Activated naive CD8-positive, alpha-beta T cell (primary cell): Measurements from ENCODE around the gene LRRC56.
A peak's percentile ranks its signal among the peaks of the same experiment; 100 is the strongest.

ENCODE experiments used
- H3K27ac Mint-ChIP-seq: one replicate; pipeline ENCODE4 v1.8.0; 2021; ENCODE audit warnings: mixed read lengths
- H3K27me3 Mint-ChIP-seq: one replicate; pipeline ENCODE4 v1.8.0; 2021; ENCODE audit warnings: mixed read lengths
- H3K36me3 Mint-ChIP-seq: one replicate; pipeline ENCODE4 v1.8.0; 2021; ENCODE audit warnings: mixed read lengths
- H3K4me1 Mint-ChIP-seq: one replicate; pipeline ENCODE4 v1.8.0; 2021; ENCODE audit warnings: low read depth, mixed read lengths
- H3K4me3 Mint-ChIP-seq: one replicate; pipeline ENCODE4 v1.8.0; 2021; ENCODE audit warnings: mild to moderate bottlenecking, mixed read lengths
- H3K9me3 Mint-ChIP-seq: one replicate; pipeline ENCODE4 v1.8.0; 2021; ENCODE audit warnings: low read depth, mixed read lengths

The LRRC56 gene

DNA sequence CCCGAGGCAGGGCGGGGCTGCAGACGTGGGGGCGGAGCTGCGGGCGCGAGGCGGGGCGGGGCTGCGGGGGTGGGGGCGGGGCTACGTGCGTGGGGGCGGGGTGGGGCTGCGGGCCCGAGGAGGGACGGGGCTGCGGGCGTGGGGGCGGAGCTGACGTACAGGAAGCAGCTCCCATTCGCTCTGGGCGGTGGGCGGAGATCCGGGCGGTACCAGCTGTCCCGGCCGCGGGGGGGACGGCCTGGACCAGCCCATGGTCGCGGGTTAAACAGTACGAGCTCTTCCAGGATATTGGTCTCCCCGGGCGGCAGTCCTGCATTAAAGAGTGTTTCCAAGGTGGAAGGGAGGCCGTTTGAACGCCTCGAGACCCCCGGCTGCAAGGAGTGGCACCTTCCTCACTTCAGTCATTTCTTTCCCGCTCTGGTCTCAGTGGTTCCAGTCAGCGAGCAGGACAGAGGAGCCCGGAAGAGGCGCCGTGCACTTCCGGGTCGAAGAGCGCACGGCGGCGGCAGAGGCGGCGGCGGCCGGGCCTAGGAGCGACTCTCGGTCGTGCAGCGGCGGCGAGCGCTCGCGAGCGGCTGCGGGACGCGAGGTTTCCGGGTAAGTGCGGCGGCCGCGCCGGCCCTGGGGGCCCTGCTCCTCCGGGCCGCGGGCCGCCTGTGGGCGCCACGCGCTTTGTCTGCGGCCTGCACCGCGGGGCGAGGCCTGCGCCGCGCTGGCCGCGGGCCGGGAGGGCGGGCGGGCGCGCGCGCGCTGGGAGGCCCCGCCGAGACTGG, 38.9 kb downstream of the LRRC56 start, which contains the start of gene PHRF1:
PHRF1 (plus strand) TSS at position 475 of the 773 bp plus-strand sequence. CDS start 5,043 bp downstream, outside the sequence.
- Mint-ChIP-seq H3K9me3 (no peaks in the 10 kb centered on the region), H3K4me1 (peaks cover 47% of the 10 kb centered on the region)

DNA sequence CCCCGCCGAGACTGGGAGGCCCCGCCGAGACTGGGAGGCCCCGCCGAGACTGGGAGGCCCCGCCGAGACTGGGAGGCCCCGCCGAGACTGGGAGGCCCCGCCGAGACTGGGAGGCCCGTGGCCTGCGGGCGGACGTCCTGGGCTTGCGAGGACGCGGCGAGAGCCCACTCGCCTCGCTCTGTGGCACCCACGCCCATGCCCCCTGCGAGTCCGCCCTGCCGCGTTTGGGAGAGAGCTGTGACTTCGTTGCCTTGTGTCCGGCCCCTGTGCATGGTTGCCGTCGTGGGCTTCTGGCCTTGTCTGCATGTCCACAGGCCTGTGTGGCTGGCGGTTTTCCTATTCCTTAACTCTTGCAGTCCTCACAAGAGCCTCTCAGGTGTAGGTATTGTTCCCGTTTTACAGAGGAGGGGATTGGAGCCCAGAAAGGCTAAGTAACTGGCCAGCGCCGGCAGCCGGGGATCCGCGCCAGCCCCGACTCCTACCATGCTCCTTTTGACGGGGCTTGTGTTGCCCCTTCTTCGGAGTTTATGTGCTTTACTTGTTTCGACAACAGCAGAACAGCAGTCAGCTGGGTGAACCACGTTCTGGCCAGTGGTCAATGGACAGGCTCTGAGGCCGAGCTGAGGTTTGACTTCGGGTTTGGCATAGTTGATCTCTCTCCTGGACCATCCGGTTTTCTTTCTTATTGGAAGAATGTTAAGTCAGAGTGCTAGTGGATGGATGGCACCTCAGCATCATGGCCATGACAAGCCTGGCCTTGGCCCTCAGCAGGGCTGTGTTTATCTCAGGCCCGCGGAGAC, 39.7 kb downstream of the LRRC56 start:
- Mint-ChIP-seq H3K4me3 (peak overlapping the region; percentile 93), H3K9me3 (no peaks in the 10 kb centered on the region), H3K4me1 (peaks cover 50% of the 10 kb centered on the region), H3K27me3 (no peaks in the 10 kb centered on the region), H3K36me3 (no peaks in the 10 kb centered on the region), H3K27ac (peak overlapping the region; percentile 81)

More for the DNA sequence above, 38.9 kb downstream of the LRRC56 start, which contains the start of gene PHRF1:
- Mint-ChIP-seq H3K36me3 (no peaks in the 10 kb centered on the region), H3K4me3 (peak within 1 kb of the TSS; percentile 96), H3K27ac (peak within 1 kb of the TSS; percentile 100), H3K27me3 (no peaks in the 10 kb centered on the region)

DNA sequence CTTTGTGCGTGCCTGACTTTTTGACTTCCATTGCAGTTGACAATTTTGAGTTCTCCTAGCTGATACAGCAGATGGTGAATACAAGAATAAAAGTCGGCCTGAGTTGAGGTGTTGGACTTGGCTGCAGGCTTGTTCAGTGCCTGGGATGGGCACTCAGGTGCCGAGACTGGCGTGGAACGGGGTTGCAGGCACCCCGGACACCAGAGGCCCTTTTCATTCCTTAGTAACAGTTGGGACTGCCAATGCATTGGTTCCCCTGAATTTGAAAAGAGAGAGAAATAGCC, 40.2 kb downstream of the LRRC56 start:
- H3K9me3 Mint-ChIP-seq, result no peaks in the 10 kb centered on the region
- H3K27me3 Mint-ChIP-seq, result no peaks in the 10 kb centered on the region
- no peaks in the 10 kb centered on the region for H3K36me3 Mint-ChIP-seq
- peak overlapping the region; percentile 81 for H3K27ac Mint-ChIP-seq
- peak overlapping the region; percentile 93 for H3K4me3 Mint-ChIP-seq
- peaks cover 50% of the 10 kb centered on the region for H3K4me1 Mint-ChIP-seq

DNA sequence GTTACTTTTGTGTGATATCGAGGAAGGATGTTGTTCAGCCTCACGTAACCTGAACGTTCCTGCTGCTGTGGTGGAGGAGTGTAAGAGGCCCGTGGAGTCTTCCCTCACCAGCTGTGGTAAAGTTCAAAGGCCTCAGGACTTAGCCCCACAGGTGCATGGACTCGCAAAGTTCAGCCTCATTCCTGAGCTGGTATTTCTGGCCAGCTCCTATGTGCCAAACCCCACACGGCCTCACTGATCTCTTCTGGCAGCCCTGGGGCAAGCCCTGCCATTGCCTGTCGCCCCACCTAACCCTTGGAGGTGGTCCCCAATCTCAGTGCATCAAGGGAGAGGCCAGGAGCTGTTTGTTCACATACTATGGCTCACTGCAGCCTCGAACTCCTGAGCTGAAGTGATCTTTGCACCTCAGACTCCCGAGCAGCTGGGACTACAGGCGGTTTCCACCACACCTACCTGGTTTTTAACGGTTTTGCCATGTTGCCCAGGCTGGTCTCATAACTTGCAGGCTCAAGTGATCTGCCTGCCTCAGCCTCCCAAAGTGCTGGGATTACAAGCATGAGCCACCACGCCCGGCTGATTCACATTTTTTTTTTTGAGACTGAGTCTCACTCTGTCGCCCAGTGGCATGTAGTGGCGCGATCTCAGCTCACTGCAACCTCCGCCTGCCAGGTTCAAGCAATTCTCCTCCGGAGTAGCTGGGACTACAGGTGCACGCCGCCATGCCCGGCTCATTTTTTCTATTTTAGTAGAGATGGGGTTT, 41.1 kb downstream of the LRRC56 start:
- Mint-ChIP-seq H3K4me3 (peak overlapping the region; percentile 93), H3K4me1 (peaks cover 50% of the 10 kb centered on the region), H3K36me3 (no peaks in the 10 kb centered on the region), H3K9me3 (no peaks in the 10 kb centered on the region), H3K27ac (peak overlapping the region; percentile 28), H3K27me3 (no peaks in the 10 kb centered on the region)

DNA sequence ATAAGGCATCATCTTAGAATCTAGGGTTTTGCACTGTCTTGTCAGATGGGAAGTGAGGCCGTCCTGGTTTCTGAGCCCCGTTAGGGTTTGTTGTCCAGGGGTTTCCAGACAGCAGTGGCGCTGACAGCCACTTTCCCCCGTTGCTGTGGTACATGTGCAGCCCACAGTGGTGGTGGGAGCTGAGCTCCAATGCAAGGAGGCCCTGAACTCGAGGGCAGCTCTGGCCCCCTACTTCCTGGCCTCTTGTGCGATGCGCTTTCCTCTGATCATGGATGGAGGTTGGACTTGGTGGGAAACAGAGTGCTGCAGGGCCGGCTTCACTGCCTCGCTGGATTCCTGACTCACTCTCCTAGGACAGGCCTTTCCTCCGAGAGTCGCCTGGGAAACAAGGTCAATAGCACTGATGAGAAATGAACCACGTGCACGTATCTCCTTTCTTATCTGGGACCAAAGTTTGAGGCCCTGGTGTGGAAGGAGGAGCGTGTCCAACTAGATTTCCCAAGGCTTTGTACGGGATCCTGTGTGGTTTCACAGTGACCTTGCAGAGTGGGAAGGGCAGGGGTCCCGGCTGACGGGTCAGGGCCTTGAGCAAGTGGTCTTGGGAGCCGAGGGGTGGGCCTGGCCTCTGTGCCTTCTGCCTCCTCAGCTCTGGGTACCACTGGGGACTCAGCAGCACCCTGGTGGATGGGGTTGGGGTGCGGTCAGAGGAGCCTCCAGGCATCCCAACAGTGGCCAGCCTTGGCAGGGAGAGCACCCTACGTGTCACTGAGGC, 42.7 kb downstream of the LRRC56 start:
- no peaks in the 10 kb centered on the region for H3K27me3 Mint-ChIP-seq
- H3K36me3 Mint-ChIP-seq, result no peaks in the 10 kb centered on the region
- peaks cover 40% of the 10 kb centered on the region for H3K4me1 Mint-ChIP-seq
- H3K27ac Mint-ChIP-seq, result no peak overlapping the region
- no peaks in the 10 kb centered on the region for H3K9me3 Mint-ChIP-seq
- peak overlapping the region; percentile 70 for H3K4me3 Mint-ChIP-seq

DNA sequence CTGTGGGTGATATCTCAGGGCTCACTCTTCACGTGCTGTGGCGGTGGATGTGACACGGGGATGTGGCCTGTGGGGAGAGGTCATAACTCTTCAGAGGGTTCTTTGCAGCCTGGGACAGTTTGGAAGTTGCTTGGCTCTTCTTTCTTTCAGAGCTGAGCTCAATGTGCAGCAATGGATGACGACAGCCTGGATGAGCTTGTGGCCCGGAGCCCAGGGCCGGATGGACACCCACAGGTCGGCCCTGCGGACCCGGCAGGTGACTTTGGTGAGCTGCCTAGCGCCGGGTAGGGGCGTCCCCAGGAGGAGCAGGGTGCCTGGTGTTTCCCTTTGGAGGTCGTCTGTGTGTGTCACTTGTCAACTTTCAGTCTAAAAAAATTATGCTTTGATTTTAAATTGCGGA, 44.0 kb downstream of the LRRC56 start:
- Mint-ChIP-seq H3K4me3 (no peak overlapping the region), H3K27me3 (no peaks in the 10 kb centered on the region), H3K27ac (no peak overlapping the region), H3K36me3 (no peaks in the 10 kb centered on the region), H3K9me3 (no peaks in the 10 kb centered on the region), H3K4me1 (peaks cover 42% of the 10 kb centered on the region)

DNA sequence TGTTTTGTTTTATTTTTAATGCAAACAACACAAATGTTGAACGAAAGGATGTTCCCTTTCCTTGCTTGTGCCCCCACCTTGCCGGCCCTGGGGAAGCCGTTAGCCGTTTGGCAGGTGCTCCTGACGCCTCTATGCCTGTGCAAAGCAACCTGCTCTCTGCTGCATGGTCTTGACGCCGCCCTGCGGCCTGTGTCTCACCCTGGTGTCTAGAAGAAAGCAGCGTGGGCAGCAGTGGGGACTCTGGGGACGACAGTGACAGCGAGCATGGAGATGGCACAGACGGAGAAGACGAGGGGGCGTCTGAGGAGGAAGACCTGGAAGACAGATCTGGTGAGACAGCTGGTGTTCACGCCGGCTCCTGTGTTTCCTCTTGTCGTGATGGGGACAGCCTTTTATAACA, 44.4 kb downstream of the LRRC56 start:
- H3K36me3 Mint-ChIP-seq, result no peaks in the 10 kb centered on the region
- H3K4me3 Mint-ChIP-seq, result no peak overlapping the region
- no peak overlapping the region for H3K27ac Mint-ChIP-seq
- no peaks in the 10 kb centered on the region for H3K27me3 Mint-ChIP-seq
- no peaks in the 10 kb centered on the region for H3K9me3 Mint-ChIP-seq
- H3K4me1 Mint-ChIP-seq, result peaks cover 45% of the 10 kb centered on the region

DNA sequence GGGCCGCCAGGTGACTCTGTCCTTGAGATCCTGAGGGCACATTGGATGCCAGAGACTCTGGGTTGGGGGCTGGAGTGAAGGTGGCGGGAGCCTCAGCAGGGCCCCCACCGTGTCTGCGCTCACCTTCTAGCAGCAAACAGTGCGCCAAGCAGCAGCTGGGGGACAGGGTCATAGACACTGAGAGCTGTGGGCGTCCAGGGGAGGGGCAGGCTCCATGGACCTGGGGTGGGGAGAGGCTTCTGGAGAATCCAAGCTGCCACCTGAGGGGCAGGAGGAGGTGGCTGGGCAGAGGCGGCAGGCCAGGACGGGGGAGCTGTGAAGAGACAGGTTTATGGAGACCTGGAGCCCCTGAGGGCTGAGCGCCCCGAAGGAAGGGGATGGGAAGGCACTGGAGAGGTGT, 47.0 kb downstream of the LRRC56 start:
- H3K4me3 Mint-ChIP-seq, result no peak overlapping the region
- peaks cover 40% of the 10 kb centered on the region for H3K4me1 Mint-ChIP-seq
- peaks cover 2% of the 10 kb centered on the region for H3K36me3 Mint-ChIP-seq
- H3K27ac Mint-ChIP-seq, result no peak overlapping the region
- no peaks in the 10 kb centered on the region for H3K27me3 Mint-ChIP-seq
- H3K9me3 Mint-ChIP-seq, result no peaks in the 10 kb centered on the region

DNA sequence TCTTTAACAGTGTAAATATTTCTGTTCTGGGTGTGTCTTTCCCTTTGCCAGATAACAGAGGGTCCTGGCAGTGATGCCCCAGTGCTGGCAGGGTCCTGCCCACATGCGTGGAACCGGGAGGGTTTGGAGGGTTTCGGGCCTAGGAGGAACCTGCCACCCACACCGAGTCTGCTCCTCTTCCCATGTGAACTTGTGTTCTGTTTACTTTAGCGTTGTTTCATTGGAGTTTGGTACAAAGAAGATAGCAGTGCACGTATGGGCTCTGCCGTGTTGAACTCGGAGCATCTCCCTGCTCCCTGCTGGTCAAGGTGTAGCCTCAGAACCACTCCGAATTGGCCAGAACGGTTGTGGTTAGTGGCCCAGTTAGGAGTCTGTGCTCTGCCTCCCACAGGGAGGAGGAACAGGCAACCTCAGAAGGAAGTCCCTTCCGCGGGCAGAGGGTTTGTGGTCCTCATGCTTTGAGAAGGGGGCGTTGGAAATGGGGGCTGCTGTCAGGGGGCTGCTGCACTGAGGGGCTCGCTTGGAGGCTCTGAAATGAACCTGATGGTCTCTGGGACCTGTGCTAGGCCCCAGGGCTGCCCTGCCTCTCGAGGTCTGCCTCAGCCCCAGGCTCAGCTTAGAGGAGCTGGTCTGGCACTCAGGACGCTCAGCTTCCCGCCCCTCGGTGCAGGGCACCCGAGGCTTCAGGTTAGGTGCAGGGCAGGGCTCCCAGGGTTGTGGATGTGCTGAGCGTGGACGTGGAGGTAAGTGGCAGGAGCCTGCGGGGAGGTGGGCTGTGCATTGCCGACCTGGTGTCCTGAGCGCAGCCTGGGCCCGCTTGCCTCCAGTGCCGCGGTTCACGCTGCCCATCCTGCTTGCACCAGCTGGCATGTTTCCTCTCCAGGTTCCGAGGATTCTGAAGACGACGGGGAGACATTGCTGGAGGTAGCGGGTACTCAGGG, 49.3 kb downstream of the LRRC56 start:
- peaks cover 2% of the 10 kb centered on the region for H3K36me3 Mint-ChIP-seq
- H3K27me3 Mint-ChIP-seq, result no peaks in the 10 kb centered on the region
- no peaks in the 10 kb centered on the region for H3K9me3 Mint-ChIP-seq
- peak overlapping the region; percentile 70 for H3K27ac Mint-ChIP-seq
- H3K4me3 Mint-ChIP-seq, result peak overlapping the region; percentile 13
- peaks cover 28% of the 10 kb centered on the region for H3K4me1 Mint-ChIP-seq

DNA sequence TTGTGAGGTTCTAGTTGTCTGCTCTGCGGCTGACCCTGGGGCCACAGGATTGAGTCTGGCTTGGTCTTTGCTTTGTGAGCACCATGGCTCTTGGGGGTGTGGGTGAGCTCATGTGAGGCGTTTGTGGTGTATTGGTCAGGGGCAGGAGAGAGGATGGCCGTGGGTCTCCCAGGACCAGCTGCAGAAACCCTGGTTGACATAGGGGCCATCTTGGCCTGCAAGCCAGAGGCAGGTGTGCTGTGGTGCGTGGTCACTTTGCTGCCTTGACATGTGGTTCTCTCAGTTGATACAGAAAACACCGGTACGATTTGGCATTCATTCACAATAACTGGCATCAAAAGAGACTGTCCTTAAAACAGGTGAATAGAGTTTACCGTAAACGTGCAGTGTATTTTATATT, 50.2 kb downstream of the LRRC56 start:
- Mint-ChIP-seq H3K9me3 (no peaks in the 10 kb centered on the region), H3K27ac (peak overlapping the region; percentile 98), H3K4me3 (peak overlapping the region; percentile 85), H3K36me3 (peaks cover 5% of the 10 kb centered on the region), H3K4me1 (peaks cover 28% of the 10 kb centered on the region), H3K27me3 (no peaks in the 10 kb centered on the region)

DNA sequence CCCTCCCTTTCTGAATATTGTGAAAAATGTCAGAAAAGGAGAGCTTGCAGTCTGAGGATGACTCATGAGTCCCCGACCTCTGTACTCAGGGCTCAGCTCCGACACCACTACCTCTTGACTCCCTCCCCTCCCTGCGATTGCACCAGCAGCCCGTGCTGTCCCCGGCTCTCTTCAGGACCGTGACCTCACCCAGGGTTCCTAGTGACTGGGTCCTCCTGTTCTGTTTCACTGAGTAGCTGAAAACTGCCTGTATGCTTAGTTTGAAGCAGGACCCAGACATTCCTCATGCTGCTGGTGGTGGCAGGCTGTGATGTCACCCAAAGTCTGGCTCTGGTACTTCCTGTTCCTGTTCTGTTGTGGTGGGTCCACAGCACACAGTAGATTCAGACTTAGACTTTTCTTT, 50.7 kb downstream of the LRRC56 start:
- peak overlapping the region; percentile 85 for H3K4me3 Mint-ChIP-seq
- H3K4me1 Mint-ChIP-seq, result peaks cover 28% of the 10 kb centered on the region
- H3K27ac Mint-ChIP-seq, result peak overlapping the region; percentile 98
- no peaks in the 10 kb centered on the region for H3K27me3 Mint-ChIP-seq
- H3K36me3 Mint-ChIP-seq, result peaks cover 5% of the 10 kb centered on the region
- no peaks in the 10 kb centered on the region for H3K9me3 Mint-ChIP-seq

DNA sequence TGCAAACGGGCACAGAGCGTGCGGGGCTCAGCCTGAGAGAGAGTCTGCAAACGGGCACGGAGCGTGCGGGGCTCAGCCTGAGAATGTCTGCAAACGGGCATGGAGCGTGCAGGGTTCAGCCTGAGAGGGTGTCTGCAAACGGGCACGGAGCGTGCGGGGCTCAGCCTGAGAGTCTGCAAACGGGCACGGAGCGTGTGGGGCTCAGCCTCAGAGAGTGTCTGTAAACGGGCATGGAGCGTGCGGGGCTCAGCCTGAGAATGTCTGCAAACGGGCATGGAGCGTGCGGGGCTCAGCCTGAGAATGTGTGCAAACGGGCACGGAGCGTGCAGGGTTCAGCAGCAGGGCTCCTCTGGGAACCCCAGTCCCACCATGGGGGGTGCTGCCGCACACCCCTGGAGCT, 52.5 kb downstream of the LRRC56 start:
- Mint-ChIP-seq H3K4me1 (peaks cover 28% of the 10 kb centered on the region), H3K27me3 (no peaks in the 10 kb centered on the region), H3K4me3 (peak overlapping the region; percentile 23), H3K36me3 (peaks cover 5% of the 10 kb centered on the region), H3K9me3 (no peaks in the 10 kb centered on the region), H3K27ac (peak overlapping the region; percentile 34)

DNA sequence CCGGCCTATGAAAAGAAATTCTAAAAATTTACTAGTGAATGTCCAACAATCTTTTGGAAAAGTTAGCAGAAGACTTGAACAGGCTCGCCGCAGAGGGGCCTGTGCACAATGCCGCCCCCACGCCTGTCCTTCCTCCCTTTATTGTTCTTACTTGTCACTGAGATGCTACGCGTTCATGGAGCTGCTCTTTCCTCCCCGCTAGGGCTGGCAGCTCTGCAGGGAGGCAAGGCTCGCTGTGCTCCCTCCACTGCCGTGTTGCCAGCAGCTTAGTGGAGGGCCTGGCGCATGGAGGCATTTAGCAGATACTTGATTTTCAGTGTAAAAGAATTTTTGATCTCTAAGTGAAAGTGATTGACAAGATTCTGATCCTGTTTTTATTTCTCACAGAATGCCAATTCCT, 53.7 kb downstream of the LRRC56 start:
- no peak overlapping the region for H3K27ac Mint-ChIP-seq
- peaks cover 5% of the 10 kb centered on the region for H3K36me3 Mint-ChIP-seq
- H3K27me3 Mint-ChIP-seq, result no peaks in the 10 kb centered on the region
- H3K4me1 Mint-ChIP-seq, result peaks cover 29% of the 10 kb centered on the region
- H3K9me3 Mint-ChIP-seq, result no peaks in the 10 kb centered on the region
- no peak overlapping the region for H3K4me3 Mint-ChIP-seq
